ENCODE measurements around the gene WFDC1.

The WFDC1 gene

DNA sequence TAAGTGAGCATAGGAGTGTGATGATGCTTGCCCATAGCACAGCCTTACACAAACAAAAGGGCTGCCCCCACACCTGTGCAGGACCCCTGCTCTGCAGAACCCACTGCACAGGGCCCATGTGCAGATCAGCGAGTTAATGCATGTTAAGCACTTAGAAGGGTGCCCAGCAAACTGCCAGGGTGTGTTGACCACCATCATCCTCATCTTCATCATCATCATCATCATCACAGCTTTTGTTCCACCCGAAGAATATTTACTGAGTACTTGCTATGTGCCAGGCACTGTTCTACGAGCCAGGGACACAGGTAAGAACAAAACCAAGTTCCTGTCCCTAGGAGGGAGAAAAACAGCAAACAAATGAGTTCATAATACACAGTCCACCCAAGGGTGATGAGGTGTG lies 11.9 kb downstream of the WFDC1 start:
- DNase-seq (ENCODE audit: low read depth), result no peak
- H3K4me3 ChIP-seq (ENCODE audit: low read depth, low read length), result no peak overlapping the region
- TF ChIP-seq CTCF (IDR thresholded peaks at IDR 0.05; ENCODE audit: insufficient read depth, low read depth, low read length, missing control alignments), result no peak

DNA sequence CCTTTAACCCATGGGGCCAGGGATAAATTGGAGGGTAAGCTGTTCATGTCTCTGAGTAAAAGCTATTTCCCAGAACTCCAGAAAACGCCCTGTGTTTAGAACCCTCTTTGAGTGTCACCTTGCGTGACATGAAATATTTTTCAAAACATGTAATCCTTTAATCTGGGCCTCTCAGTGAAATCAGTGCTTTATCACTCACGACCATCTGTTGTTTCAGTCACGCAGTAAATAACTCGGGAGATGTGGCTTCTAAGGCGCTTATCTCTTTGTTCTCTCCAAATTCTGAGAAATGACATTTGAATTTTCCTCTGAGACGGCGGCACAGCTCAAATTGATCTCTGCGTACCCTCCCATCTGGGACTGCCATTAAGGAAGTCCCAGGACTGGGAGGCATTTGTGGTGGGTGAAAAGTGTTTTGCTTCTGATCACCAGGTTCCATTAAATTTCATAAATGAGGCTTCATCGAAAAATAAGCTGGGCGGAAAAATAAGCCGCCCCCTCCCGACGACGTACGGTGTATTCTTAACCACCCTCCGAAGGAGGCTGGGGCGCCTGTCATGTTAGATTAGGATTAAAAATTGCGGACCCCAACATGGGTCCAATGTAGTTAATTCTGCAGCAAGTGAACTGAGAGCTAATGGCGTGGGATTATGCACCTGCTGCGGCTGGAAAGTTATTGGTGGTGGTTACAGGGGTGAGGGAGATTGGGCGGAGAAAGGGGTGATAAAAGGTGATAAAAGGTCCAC lies 12.7 kb downstream of the WFDC1 start:
- no peak for DNase-seq (ENCODE audit: low read depth)
- no peak overlapping the region for H3K4me3 ChIP-seq (ENCODE audit: low read depth, low read length)
- TF ChIP-seq CTCF (IDR thresholded peaks at IDR 0.05; ENCODE audit: insufficient read depth, low read depth, low read length, missing control alignments), result no peak

GRCh38 chr16:84308120-84308519 lies 13.4 kb downstream of the WFDC1 start:
- peak; percentile 28 for TF ChIP-seq CTCF (IDR thresholded peaks at IDR 0.05; ENCODE audit: insufficient read depth, low read depth, low read length, missing control alignments)
- no peak overlapping the region for H3K4me3 ChIP-seq (ENCODE audit: low read depth, low read length)
- peak; percentile 37 for DNase-seq (ENCODE audit: low read depth)

DNA sequence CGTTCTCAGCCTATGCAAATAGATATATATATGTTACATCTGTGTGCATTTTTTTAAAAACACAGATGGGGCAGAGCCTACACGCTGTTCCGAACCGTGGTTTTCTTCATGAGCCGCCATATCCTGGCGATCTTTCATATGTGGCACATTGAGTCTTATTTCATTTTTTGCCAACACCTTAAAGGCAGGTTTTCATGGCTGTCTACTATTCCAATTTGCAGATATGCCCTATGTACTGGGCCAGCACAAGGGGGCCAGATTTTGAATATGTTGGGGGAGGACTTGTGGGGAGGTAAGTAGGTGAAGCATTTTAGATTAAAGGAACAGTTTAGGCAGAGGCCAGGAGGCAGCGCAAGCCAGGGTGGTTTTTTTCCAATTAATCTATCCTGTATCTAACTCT lies 16.0 kb downstream of the WFDC1 start:
- no peak for DNase-seq (ENCODE audit: low read depth)

GRCh38 chr16:84312783-84313382 lies 18.2 kb downstream of the WFDC1 start:
- H3K4me3 ChIP-seq (ENCODE audit: low read depth, low read length), result no peak overlapping the region
- no peak for DNase-seq (ENCODE audit: low read depth)
- no peak for TF ChIP-seq CTCF (IDR thresholded peaks at IDR 0.05; ENCODE audit: insufficient read depth, low read depth, low read length, missing control alignments)

More for the DNA sequence above, 16.0 kb downstream of the WFDC1 start:
- H3K4me3 ChIP-seq (ENCODE audit: low read depth, low read length), result no peak overlapping the region
- no peak for TF ChIP-seq CTCF (IDR thresholded peaks at IDR 0.05; ENCODE audit: insufficient read depth, low read depth, low read length, missing control alignments)

DNA sequence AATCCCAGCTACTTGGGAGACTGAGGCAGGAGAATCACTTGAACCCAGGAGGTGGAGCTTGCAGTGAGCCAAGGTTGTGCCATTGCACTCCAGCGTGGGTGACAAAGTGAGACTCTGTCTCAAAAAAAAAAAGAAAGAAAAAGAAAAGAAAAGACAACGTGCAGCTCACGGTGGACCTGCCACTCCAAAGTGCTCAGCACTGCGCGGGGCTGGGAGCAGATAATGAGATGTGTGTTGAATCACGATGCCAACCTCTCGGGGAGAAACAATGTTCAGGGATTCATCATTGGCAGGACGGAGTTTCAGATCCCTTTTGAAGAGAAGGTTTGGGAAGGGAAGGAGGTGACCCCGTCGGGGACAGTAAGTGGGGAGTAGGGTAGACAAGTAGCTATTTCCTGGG lies 19.2 kb downstream of the WFDC1 start:
- no peak overlapping the region for H3K4me3 ChIP-seq (ENCODE audit: low read depth, low read length)
- no peak for DNase-seq (ENCODE audit: low read depth)
- TF ChIP-seq CTCF (IDR thresholded peaks at IDR 0.05; ENCODE audit: insufficient read depth, low read depth, low read length, missing control alignments), result no peak

Data from GM12865 (cell line).